PC-3 (cell line): ENCODE results near the gene CDK19.
"Not testable (repeated sequence)": the region's sequence is repeated elsewhere in the genome, so short reads cannot be mapped to it uniquely, and the experiment has no call there.

Source experiments
- EZH2 ChIP-seq: fragments of 300-600 bp; sonication (generic); IDR thresholded peaks from one replicate; pipeline ENCODE4 v1.6.1; 2017; ENCODE audit warnings: antibody characterized with exemption, mild to moderate bottlenecking, low read length; ENCODE audit not compliant: unreplicated experiment
- EZH2phosphoT487 ChIP-seq: fragments of 300-600 bp; sonication (generic); IDR thresholded peaks from 2 replicates; pipeline ENCODE4 v1.6.1; 2018; ENCODE audit warnings: mild to moderate bottlenecking, antibody characterized with exemption, low read length, borderline replicate concordance
- TF ChIP-seq, protein P1 (sequence below): fragments of 300-600 bp; sonication (generic); conservative IDR thresholded peaks from 2 replicates; pipeline ENCODE4 v1.5.1; 2017; ENCODE audit warnings: antibody characterized with exemption, low read depth, mild to moderate bottlenecking, low read length

- TF ChIP-seq, protein P1, sequence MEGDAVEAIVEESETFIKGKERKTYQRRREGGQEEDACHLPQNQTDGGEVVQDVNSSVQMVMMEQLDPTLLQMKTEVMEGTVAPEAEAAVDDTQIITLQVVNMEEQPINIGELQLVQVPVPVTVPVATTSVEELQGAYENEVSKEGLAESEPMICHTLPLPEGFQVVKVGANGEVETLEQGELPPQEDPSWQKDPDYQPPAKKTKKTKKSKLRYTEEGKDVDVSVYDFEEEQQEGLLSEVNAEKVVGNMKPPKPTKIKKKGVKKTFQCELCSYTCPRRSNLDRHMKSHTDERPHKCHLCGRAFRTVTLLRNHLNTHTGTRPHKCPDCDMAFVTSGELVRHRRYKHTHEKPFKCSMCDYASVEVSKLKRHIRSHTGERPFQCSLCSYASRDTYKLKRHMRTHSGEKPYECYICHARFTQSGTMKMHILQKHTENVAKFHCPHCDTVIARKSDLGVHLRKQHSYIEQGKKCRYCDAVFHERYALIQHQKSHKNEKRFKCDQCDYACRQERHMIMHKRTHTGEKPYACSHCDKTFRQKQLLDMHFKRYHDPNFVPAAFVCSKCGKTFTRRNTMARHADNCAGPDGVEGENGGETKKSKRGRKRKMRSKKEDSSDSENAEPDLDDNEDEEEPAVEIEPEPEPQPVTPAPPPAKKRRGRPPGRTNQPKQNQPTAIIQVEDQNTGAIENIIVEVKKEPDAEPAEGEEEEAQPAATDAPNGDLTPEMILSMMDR = not testable (repeated sequence)
- not testable (repeated sequence) for TF ChIP-seq EZH2phosphoT487, EZH2
Observed at GRCh38 chr6:110577596-110578167, 237.6 kb downstream of the CDK19 start.
